IMR-90 (cell line): Measurements from ENCODE around the gene LGALS4. TPM values are rescaled to one million over a fixed set of nuclear protein-coding genes. Genes with fewer than 3 reads are reported as not detected.

Source experiments
- ATAC-seq: fragments of 200-7000 bp; cut with Tn5 transposase; 2 replicates; pipeline ENCODE4 v1.9.1; 2020; ENCODE audit warnings: low read depth, mild to moderate bottlenecking, moderate library complexity
- BruUV-seq: library from RNA; stranded (reverse); fragments of 400-500 nt; replicated peaks from 2 replicates; lab custom pipeline; 2021; lab: Mats Ljungman, UMichigan
- CTCF ChIA-PET: fragments of 300-600 bp; formaldehyde crosslinking; extraction: SDS; loops from one replicate; lab custom pipeline; 2021; ENCODE audit warnings: antibody characterized with exemption; lab: Yijun Ruan, JAX
- POLR2A ChIA-PET: fragments of 300-600 bp; sonication (Branson Sonifier 250); formaldehyde crosslinking; loops from one replicate; lab custom pipeline; 2022; ENCODE audit warnings: antibody characterized with exemption; ENCODE audit not compliant: unreplicated experiment; lab: Charles Lee
- DNase-seq: peaks from one replicate; pipeline ENCODE4 v3.0.0; 2013
- H2AFZ ChIP-seq: replicated peaks from 2 replicates; pipeline ENCODE3; 2013; ENCODE audit warnings: low read length, mild to moderate bottlenecking; ENCODE audit not compliant: poor library complexity
- H2AK5ac ChIP-seq: 2 replicates; pipeline ENCODE4 v1.6.1; 2013; ENCODE audit warnings: low read depth, low read length, inconsistent platforms
- H2AK9ac ChIP-seq: replicated peaks from 2 replicates; pipeline ENCODE3; 2013; ENCODE audit warnings: mild to moderate bottlenecking, low read depth, low read length, moderate library complexity; ENCODE audit not compliant: poor library complexity
- H2BK120ac ChIP-seq: 2 replicates; pipeline ENCODE4 v1.6.1; 2013; ENCODE audit warnings: low read depth, low read length, inconsistent platforms
- H2BK15ac ChIP-seq: 3 replicates; pipeline ENCODE4 v1.6.1; 2013; ENCODE audit warnings: low read depth, low read length, inconsistent platforms
- H2BK20ac ChIP-seq: 2 replicates; pipeline ENCODE4 v1.6.1; 2013; ENCODE audit warnings: low read depth, mild to moderate bottlenecking, inconsistent platforms, low read length, moderate library complexity
- H2BK5ac ChIP-seq: 2 replicates; pipeline ENCODE4 v1.6.1; 2013; ENCODE audit warnings: mild to moderate bottlenecking, low read depth, low read length, inconsistent platforms; ENCODE audit not compliant: poor library complexity, severe bottlenecking
- H3K14ac ChIP-seq: replicated peaks from 2 replicates; pipeline ENCODE4 v1.6.1; 2013; ENCODE audit warnings: low read depth, low read length, inconsistent platforms
- H3K18ac ChIP-seq: 2 replicates; pipeline ENCODE4 v1.6.1; 2013; ENCODE audit warnings: low read depth, low read length, control low read depth
- H3K23ac ChIP-seq: 2 replicates; pipeline ENCODE4 v1.6.1; 2013; ENCODE audit warnings: low read depth, low read length, inconsistent platforms
- H3K27ac ChIP-seq: 2 replicates; pipeline ENCODE4 v1.5.1; 2013; ENCODE audit warnings: mild to moderate bottlenecking, control low read depth, low read length; ENCODE audit not compliant: insufficient read depth
- H3K27me3 ChIP-seq: 2 replicates; pipeline ENCODE4 v1.6.1; 2013; ENCODE audit warnings: low read length; ENCODE audit not compliant: control insufficient read depth, insufficient read depth
- H3K36me3 ChIP-seq: 2 replicates; pipeline ENCODE4 v1.6.1; 2013; ENCODE audit warnings: low read length, mixed read lengths; ENCODE audit not compliant: control insufficient read depth, insufficient read depth
- H3K4ac ChIP-seq: 2 replicates; pipeline ENCODE4 v1.6.1; 2013; ENCODE audit warnings: low read depth, low read length, inconsistent platforms
- H3K4me1 ChIP-seq: 2 replicates; pipeline ENCODE4 v1.6.1; 2013; ENCODE audit warnings: low read length, mixed read lengths; ENCODE audit not compliant: control insufficient read depth, insufficient read depth
- H3K4me2 ChIP-seq: 2 replicates; pipeline ENCODE4 v1.6.1; 2013; ENCODE audit warnings: low read depth, mild to moderate bottlenecking, control low read depth, low read length, moderate library complexity
- H3K4me3 ChIP-seq: 2 replicates; pipeline ENCODE4 v1.5.1; 2013; ENCODE audit warnings: low read depth, mild to moderate bottlenecking, control low read depth, low read length, moderate library complexity; ENCODE audit not compliant: insufficient read depth
- H3K56ac ChIP-seq: 2 replicates; pipeline ENCODE4 v1.6.1; 2013; ENCODE audit warnings: low read length, inconsistent platforms; ENCODE audit not compliant: insufficient read depth; ENCODE audit errors: extremely low read depth
- H3K79me1 ChIP-seq, 2 experiments: 2 replicates each; pipeline ENCODE4 v1.6.1; 2013; ENCODE audit warnings: low read length in 2 of 2, inconsistent platforms in 1 of 2, low read depth in 1 of 2
- H3K9ac ChIP-seq: 2 replicates; pipeline ENCODE4 v1.6.1; 2013; ENCODE audit warnings: low read depth, low read length, control low read depth
- H3K9me1 ChIP-seq: 2 replicates; pipeline ENCODE4 v1.6.1; 2013; ENCODE audit warnings: low read length, inconsistent platforms; ENCODE audit not compliant: insufficient read depth
- H3K9me3 ChIP-seq: 2 replicates; pipeline ENCODE4 v1.6.1; 2013; ENCODE audit warnings: low read length; ENCODE audit not compliant: control insufficient read depth, insufficient read depth
- H4K20me1 ChIP-seq: 2 replicates; pipeline ENCODE4 v1.6.1; 2013; ENCODE audit warnings: low read length, inconsistent platforms; ENCODE audit not compliant: insufficient read depth
- H4K5ac ChIP-seq: 2 replicates; pipeline ENCODE4 v1.6.1; 2013; ENCODE audit warnings: mild to moderate bottlenecking, low read depth, low read length, control low read depth
- H4K8ac ChIP-seq, 2 experiments: 2 replicates each; pipeline ENCODE4 v1.6.1; 2013; ENCODE audit warnings: low read depth in 2 of 2, low read length in 2 of 2, control low read depth in 1 of 2, inconsistent platforms in 1 of 2
- H4K91ac ChIP-seq: 2 replicates; pipeline ENCODE4 v1.6.1; 2013; ENCODE audit warnings: low read depth, low read length, inconsistent platforms; ENCODE audit not compliant: insufficient read depth
- BHLHE40 ChIP-seq: fragments of 150-350 bp; IDR thresholded peaks from 2 replicates; pipeline ENCODE4 v1.6.1; 2016; ENCODE audit warnings: mild to moderate bottlenecking, low read depth, low read length
- CEBPB ChIP-seq: IDR thresholded peaks from 2 replicates; pipeline ENCODE4 v1.6.1; 2012; ENCODE audit warnings: low read depth, low read length, improper control_type of control experiment
- CHD1 ChIP-seq: IDR thresholded peaks from 2 replicates; pipeline ENCODE4 v1.6.1; 2012; ENCODE audit warnings: low read depth, low read length, improper control_type of control experiment
- FOS ChIP-seq: fragments of 150-350 bp; IDR thresholded peaks from 2 replicates; pipeline ENCODE4 v1.6.1; 2016; ENCODE audit warnings: low read depth, low read length
- MAFK ChIP-seq: IDR thresholded peaks from 2 replicates; pipeline ENCODE4 v1.6.1; 2012; ENCODE audit warnings: low read depth, low read length, improper control_type of control experiment
- MAZ ChIP-seq: IDR thresholded peaks from 2 replicates; pipeline ENCODE4 v1.6.1; 2012; ENCODE audit warnings: low read depth, mild to moderate bottlenecking, low read length, improper control_type of control experiment, moderate library complexity, borderline replicate concordance
- MXI1 ChIP-seq: IDR thresholded peaks from 2 replicates; pipeline ENCODE4 v1.6.1; 2012; ENCODE audit warnings: low read depth, mild to moderate bottlenecking, low read length, moderate library complexity, borderline replicate concordance
- NFE2L2 ChIP-seq: fragments of 150-350 bp; IDR thresholded peaks from 2 replicates; pipeline ENCODE4 v1.6.1; 2016; ENCODE audit warnings: low read depth, mild to moderate bottlenecking, low read length
- POLR2A ChIP-seq: IDR thresholded peaks from 2 replicates; pipeline ENCODE4 v1.6.1; 2012; ENCODE audit warnings: mild to moderate bottlenecking, low read depth, low read length
- RAD21 ChIP-seq: IDR thresholded peaks from 2 replicates; pipeline ENCODE4 v1.6.1; 2012; ENCODE audit warnings: low read length, improper control_type of control experiment
- RCOR1 ChIP-seq: IDR thresholded peaks from 2 replicates; pipeline ENCODE4 v1.6.1; 2012; ENCODE audit warnings: mild to moderate bottlenecking, low read length, improper control_type of control experiment; ENCODE audit not compliant: insufficient replicate concordance
- RFX5 ChIP-seq: IDR thresholded peaks from 2 replicates; pipeline ENCODE4 v1.8.0; 2012; ENCODE audit warnings: low read depth, mild to moderate bottlenecking, low read length, moderate library complexity
- SMC3 ChIP-seq: fragments of 150-350 bp; IDR thresholded peaks from 2 replicates; pipeline ENCODE4 v1.6.1; 2016; ENCODE audit warnings: low read depth, mild to moderate bottlenecking, antibody characterized with exemption, low read length, moderate library complexity
- WGBS, 2 experiments: methylation state at CpG; one replicate each; pipeline versions ENCODE4 v1.1.5 to v1.1.7; 2013; ENCODE audit warnings: missing lambda C conversion rate in 2 of 2; ENCODE audit not compliant: insufficient read length in 1 of 2; ENCODE audit errors: extremely low coverage in 2 of 2; 5-methylcytosine and 5-hydroxymethylcytosine counted together
- dilution Hi-C: fragments of 300-500 bp; cut with HindIII; formaldehyde crosslinking; loops from one replicate; pipeline ENCODE4 v1.14.3; 2018; ENCODE audit warnings: low sequenced_read_pairs; ENCODE audit not compliant: unreplicated experiment
- in situ Hi-C: fragments of 300-500 bp; cut with MboI; formaldehyde crosslinking; loops from 3 replicates; pipeline ENCODE4 v1.14.3; 2019; ENCODE audit warnings: low sequenced_read_pairs, inconsistent platforms, mixed read lengths
- intact Hi-C: fragments of 100-400 bp; cut with micrococcal nuclease; formaldehyde crosslinking; loops from 2 replicates; pipeline ENCODE4 v1.10.0; 2022
- polyA plus RNA-seq, 3 experiments: library from polyadenylated mRNA; depleted of rRNA; stranded (reverse); fragments of >200 nt; gene quantifications; 2 replicates each; pipeline ENCODE4 v1.2.3, GENCODE V29; 2012; ENCODE audit warnings: low replicate concordance in 1 of 3
- total RNA-seq: library from RNA; depleted of rRNA; stranded (reverse); fragments of >200 nt; gene quantifications from 2 replicates; pipeline ENCODE4 v1.2.3, GENCODE V29; 2012
- TF ChIP-seq, protein P1 (sequence below): fragments of 150-350 bp; IDR thresholded peaks from 2 replicates; pipeline ENCODE4 v1.6.1; 2016; ENCODE audit warnings: low read depth, mild to moderate bottlenecking, low read length, moderate library complexity, borderline replicate concordance
- TF ChIP-seq, protein P2 (sequence below): conservative IDR thresholded peaks from 2 replicates; pipeline ENCODE4 v1.5.1; 2012; ENCODE audit warnings: mild to moderate bottlenecking, low read depth, low read length, improper control_type of control experiment
- TF ChIP-seq, protein P3 (sequence below): fragments of 150-350 bp; IDR thresholded peaks from 2 replicates; pipeline ENCODE4 v1.6.1; 2017; ENCODE audit warnings: mild to moderate bottlenecking, antibody characterized with exemption, low read length, low read depth

The LGALS4 gene
- total and polyA plus RNA-seq, 2 of the 4 experiments (the other 2 are of a cell fraction), result 0.29 TPM; not detected in 1

DNA sequence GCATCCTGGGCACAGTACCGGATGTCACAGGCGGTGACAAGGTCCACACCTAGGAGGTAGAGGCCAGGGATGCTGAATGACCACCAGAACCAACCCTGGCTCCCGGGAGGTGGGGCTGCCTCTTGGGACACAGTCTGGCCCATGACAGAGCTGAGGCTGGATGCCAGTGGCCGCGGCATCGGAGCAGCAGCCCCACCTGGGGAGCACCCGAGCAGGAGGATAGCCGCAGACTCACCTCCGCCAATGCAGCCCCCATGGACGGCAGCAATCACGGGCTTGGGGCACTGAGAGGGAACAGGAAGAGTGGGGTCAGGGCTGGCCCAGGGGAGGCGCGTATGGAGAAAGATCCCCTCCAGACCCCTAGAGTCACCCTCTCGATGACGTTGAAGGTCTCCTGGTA is 4.3 kb upstream of the LGALS4 start:
- Histone ChIP-seq H2AK9ac (no peak overlapping the region), H3K9me1 (0 out of 2 replicates have a peak, but pooled peaks cover 10% of the 10 kb centered on the region), H2BK20ac (no peak overlapping the region), H3K18ac (no peak overlapping the region), H3K79me1 (peaks cover 0 to 4% of the 10 kb centered on the region in 2 experiments; a peak in 1 of 4 replicates), H4K20me1 (no peaks in the 10 kb centered on the region), H3K27ac (no peak overlapping the region), H3K4ac (no peak overlapping the region), H2AFZ (no peak overlapping the region), H2BK120ac (no peak overlapping the region), H3K27me3 (no peaks in the 10 kb centered on the region), H3K14ac (no peak overlapping the region), H3K36me3 (peaks cover 28% of the 10 kb centered on the region), H3K4me1 (no peaks in the 10 kb centered on the region), H2AK5ac (no peak overlapping the region), H4K8ac (no peak overlapping the region), H3K4me2 (no peak overlapping the region), H2BK5ac (no peak overlapping the region), H3K9me3 (no peaks in the 10 kb centered on the region), H4K5ac (no peak overlapping the region), H4K91ac (no peak overlapping the region), H2BK15ac (no peak overlapping the region), H3K9ac (no peak overlapping the region), H3K23ac (no peak overlapping the region), H3K56ac (no peak overlapping the region), H3K4me3 (no peak overlapping the region)
- no peak for DNase-seq
- dilution Hi-C loops, result no loop called here
- no TSS peak for BruUV-seq
- no peak for TF ChIP-seq RAD21
- TF ChIP-seq MAZ, result no peak
- no peak for TF ChIP-seq RCOR1
- TF ChIP-seq CHD1, result no peak
- no peak for TF ChIP-seq MXI1
- TF ChIP-seq RFX5, result no peak
- TF ChIP-seq, protein P1, sequence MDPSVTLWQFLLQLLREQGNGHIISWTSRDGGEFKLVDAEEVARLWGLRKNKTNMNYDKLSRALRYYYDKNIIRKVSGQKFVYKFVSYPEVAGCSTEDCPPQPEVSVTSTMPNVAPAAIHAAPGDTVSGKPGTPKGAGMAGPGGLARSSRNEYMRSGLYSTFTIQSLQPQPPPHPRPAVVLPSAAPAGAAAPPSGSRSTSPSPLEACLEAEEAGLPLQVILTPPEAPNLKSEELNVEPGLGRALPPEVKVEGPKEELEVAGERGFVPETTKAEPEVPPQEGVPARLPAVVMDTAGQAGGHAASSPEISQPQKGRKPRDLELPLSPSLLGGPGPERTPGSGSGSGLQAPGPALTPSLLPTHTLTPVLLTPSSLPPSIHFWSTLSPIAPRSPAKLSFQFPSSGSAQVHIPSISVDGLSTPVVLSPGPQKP, result no peak
- no peak for TF ChIP-seq NFE2L2
- no peak for TF ChIP-seq BHLHE40
- TF ChIP-seq MAFK, result no peak
- no peak for TF ChIP-seq FOS
- TF ChIP-seq, protein P2, sequence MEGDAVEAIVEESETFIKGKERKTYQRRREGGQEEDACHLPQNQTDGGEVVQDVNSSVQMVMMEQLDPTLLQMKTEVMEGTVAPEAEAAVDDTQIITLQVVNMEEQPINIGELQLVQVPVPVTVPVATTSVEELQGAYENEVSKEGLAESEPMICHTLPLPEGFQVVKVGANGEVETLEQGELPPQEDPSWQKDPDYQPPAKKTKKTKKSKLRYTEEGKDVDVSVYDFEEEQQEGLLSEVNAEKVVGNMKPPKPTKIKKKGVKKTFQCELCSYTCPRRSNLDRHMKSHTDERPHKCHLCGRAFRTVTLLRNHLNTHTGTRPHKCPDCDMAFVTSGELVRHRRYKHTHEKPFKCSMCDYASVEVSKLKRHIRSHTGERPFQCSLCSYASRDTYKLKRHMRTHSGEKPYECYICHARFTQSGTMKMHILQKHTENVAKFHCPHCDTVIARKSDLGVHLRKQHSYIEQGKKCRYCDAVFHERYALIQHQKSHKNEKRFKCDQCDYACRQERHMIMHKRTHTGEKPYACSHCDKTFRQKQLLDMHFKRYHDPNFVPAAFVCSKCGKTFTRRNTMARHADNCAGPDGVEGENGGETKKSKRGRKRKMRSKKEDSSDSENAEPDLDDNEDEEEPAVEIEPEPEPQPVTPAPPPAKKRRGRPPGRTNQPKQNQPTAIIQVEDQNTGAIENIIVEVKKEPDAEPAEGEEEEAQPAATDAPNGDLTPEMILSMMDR, result no peak
- no peak for TF ChIP-seq POLR2A
- TF ChIP-seq SMC3, result no peak
- TF ChIP-seq, protein P3, sequence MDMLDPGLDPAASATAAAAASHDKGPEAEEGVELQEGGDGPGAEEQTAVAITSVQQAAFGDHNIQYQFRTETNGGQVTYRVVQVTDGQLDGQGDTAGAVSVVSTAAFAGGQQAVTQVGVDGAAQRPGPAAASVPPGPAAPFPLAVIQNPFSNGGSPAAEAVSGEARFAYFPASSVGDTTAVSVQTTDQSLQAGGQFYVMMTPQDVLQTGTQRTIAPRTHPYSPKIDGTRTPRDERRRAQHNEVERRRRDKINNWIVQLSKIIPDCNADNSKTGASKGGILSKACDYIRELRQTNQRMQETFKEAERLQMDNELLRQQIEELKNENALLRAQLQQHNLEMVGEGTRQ, result no peak
- TF ChIP-seq CEBPB, result no peak
- ChIA-PET POLR2A (no interaction called here), CTCF (no interaction called here)
- 100% methylated on average over 2 of the region's 15 CpGs; no CpG with 5 or more reads in 1 of the 2 experiments for WGBS, 2 experiments
- intact Hi-C loops, result no loop called here
- in situ Hi-C loops, result no loop called here
- no peak for ATAC-seq
